Measurements from ENCODE around the gene DPF1.

DNA sequence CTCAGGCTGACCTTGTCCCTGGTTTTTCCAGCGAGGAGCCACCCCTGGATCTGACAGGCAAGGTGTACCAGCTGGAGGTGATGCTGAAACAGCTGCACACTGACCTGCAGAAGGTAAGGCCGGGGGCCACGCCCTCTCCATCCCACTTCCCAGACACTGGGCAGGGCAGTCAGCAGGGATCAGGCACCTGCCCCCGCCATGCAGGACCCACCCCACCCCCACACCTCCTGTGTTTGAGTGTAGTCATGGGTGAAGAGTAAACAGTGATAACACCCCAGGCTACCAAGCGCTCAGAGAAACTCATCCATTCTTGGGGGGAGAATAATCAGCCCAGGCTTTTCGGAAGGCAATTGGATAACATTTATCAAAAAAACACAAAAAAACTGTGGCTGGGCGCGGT lies 19.9 kb downstream of the DPF1 start:
- TF ChIP-seq, protein P1, sequence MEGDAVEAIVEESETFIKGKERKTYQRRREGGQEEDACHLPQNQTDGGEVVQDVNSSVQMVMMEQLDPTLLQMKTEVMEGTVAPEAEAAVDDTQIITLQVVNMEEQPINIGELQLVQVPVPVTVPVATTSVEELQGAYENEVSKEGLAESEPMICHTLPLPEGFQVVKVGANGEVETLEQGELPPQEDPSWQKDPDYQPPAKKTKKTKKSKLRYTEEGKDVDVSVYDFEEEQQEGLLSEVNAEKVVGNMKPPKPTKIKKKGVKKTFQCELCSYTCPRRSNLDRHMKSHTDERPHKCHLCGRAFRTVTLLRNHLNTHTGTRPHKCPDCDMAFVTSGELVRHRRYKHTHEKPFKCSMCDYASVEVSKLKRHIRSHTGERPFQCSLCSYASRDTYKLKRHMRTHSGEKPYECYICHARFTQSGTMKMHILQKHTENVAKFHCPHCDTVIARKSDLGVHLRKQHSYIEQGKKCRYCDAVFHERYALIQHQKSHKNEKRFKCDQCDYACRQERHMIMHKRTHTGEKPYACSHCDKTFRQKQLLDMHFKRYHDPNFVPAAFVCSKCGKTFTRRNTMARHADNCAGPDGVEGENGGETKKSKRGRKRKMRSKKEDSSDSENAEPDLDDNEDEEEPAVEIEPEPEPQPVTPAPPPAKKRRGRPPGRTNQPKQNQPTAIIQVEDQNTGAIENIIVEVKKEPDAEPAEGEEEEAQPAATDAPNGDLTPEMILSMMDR (IDR thresholded peaks at IDR 0.05) = no peak
- no peak for TF ChIP-seq ZFX (IDR thresholded peaks at IDR 0.05; ENCODE audit: borderline replicate concordance)

All from 22Rv1 (cell line).